SK-N-SH (cell line): ENCODE data around the gene GPR143. TPM values are rescaled to one million over a fixed set of nuclear protein-coding genes. Genes with fewer than 3 reads are reported as not detected.

Source experiments
- CTCF ChIA-PET: fragments of 300-600, 350-600 bp; formaldehyde crosslinking; extraction: SDS; loops from one replicate; lab custom pipeline; 2021; lab: Yijun Ruan, JAX
- POLR2A ChIA-PET: fragments of 350-600 bp; sonication (Branson Sonifier 250); formaldehyde crosslinking; extraction: SDS; loops from one replicate; lab custom pipeline; 2020; ENCODE audit warnings: antibody characterized with exemption, inconsistent platforms; lab: Yijun Ruan, JAX
- DNase-seq: peaks from one replicate; pipeline ENCODE4 v3.0.0; 2012
- H2AFZ ChIP-seq: fragments of 200-600 bp; sonication (generic); 2 replicates; pipeline ENCODE4 v1.8.1; 2016; ENCODE audit warnings: antibody characterized with exemption, mild to moderate bottlenecking, low read depth
- H3F3A ChIP-seq: fragments of 200-600 bp; sonication (generic); replicated peaks from 2 replicates; pipeline ENCODE3; 2016; ENCODE audit warnings: antibody characterized with exemption, mild to moderate bottlenecking; ENCODE audit not compliant: insufficient read depth
- H3K27ac ChIP-seq, 2 experiments: fragments of 200-500 bp in 1 of 2; fragments of 200-600 bp in 1 of 2; sonication (Bioruptor generic) in 1 of 2; sonication (generic), shearing (Covaris generic) in 1 of 2; 2 replicates each; pipeline versions ENCODE4 v1.5.1 to v1.6.1; 2014 to 2016; ENCODE audit warnings: low read depth in 2 of 2, inconsistent platforms in 1 of 2, low read length in 1 of 2, mild to moderate bottlenecking in 1 of 2, mixed read lengths in 1 of 2
- H3K27me3 ChIP-seq: fragments of 200-600 bp; sonication (generic), shearing (Covaris generic); 2 replicates; pipeline ENCODE4 v1.6.1; 2016; ENCODE audit warnings: mixed run types; ENCODE audit not compliant: insufficient read depth
- H3K36me3 ChIP-seq, 2 experiments: fragments of 200-500 bp in 1 of 2; fragments of 200-600 bp in 1 of 2; sonication (Bioruptor generic) in 1 of 2; sonication (generic) in 1 of 2; replicated peaks in 1 of 2; 2 replicates each; pipeline versions ENCODE3 to v1.5.1; 2014 to 2016; ENCODE audit warnings: low read length in 1 of 2, mild to moderate bottlenecking in 1 of 2; ENCODE audit not compliant: insufficient read depth in 2 of 2, control insufficient read depth in 1 of 2
- H3K4me1 ChIP-seq, 2 experiments: fragments of 200-500 bp in 1 of 2; fragments of 200-600 bp in 1 of 2; sonication (Bioruptor generic) in 1 of 2; sonication (generic), shearing (Covaris generic) in 1 of 2; 2 replicates each; pipeline versions ENCODE4 v1.5.1 to v1.6.1; 2014 to 2016; ENCODE audit warnings: low read depth in 1 of 2, low read length in 1 of 2, mixed run types in 1 of 2; ENCODE audit not compliant: insufficient read depth in 2 of 2, control insufficient read depth in 1 of 2
- H3K4me2 ChIP-seq: fragments of 200-600 bp; sonication (generic), shearing (Covaris generic); 2 replicates; pipeline ENCODE4 v1.6.1; 2017; ENCODE audit warnings: mixed run types
- H3K4me3 ChIP-seq, 2 experiments: fragments of 200-500 bp in 1 of 2; fragments of 200-600 bp in 1 of 2; sonication (Bioruptor generic) in 1 of 2; sonication (generic), shearing (Covaris generic) in 1 of 2; 2 replicates each; pipeline versions ENCODE4 v1.5.1 to v1.8.1; 2014 to 2016; ENCODE audit warnings: low read depth in 2 of 2, inconsistent platforms in 1 of 2, low read length in 1 of 2, mild to moderate bottlenecking in 1 of 2, mixed read lengths in 1 of 2, moderate library complexity in 1 of 2
- H3K79me2 ChIP-seq: fragments of 200-600 bp; sonication (generic); 2 replicates; pipeline ENCODE4 v1.8.1; 2017; ENCODE audit warnings: mild to moderate bottlenecking; ENCODE audit not compliant: insufficient read depth
- H3K9ac ChIP-seq: fragments of 200-600 bp; sonication (generic); 2 replicates; pipeline ENCODE4 v1.6.1; 2017; ENCODE audit warnings: mixed run types
- H3K9me2 ChIP-seq: fragments of 200-600 bp; sonication (generic); 2 replicates; pipeline ENCODE4 v1.6.1; 2017; ENCODE audit warnings: mixed run types
- H3K9me3 ChIP-seq: fragments of 200-600 bp; sonication (generic); 2 replicates; pipeline ENCODE4 v1.6.1; 2017; ENCODE audit warnings: mixed run types, mild to moderate bottlenecking, moderate library complexity
- H4K20me1 ChIP-seq: fragments of 200-600 bp; sonication (generic); 2 replicates; pipeline ENCODE4 v1.6.1; 2017; ENCODE audit warnings: mild to moderate bottlenecking, mixed run types; ENCODE audit not compliant: insufficient read depth
- ELF1 ChIP-seq: IDR thresholded peaks from 2 replicates; pipeline ENCODE4 v1.4.0; 2012
- FOSL2 ChIP-seq: IDR thresholded peaks from 2 replicates; pipeline ENCODE4 v1.4.0; 2012; ENCODE audit warnings: low read depth, mild to moderate bottlenecking, moderate library complexity, borderline replicate concordance
- FOXM1 ChIP-seq: IDR thresholded peaks from 2 replicates; pipeline ENCODE4 v1.4.0; 2012; ENCODE audit warnings: low read depth, mild to moderate bottlenecking
- MXI1 ChIP-seq: IDR thresholded peaks from 2 replicates; pipeline ENCODE4 v1.6.1; 2012; ENCODE audit warnings: mild to moderate bottlenecking, low read depth, low read length, improper control_type of control experiment
- POLR2AphosphoS5 ChIP-seq: IDR thresholded peaks from 2 replicates; pipeline ENCODE4 v1.6.1; 2012; ENCODE audit warnings: low read depth, low read length
- RAD21 ChIP-seq: IDR thresholded peaks from 2 replicates; pipeline ENCODE4 v1.6.1; 2012; ENCODE audit warnings: mild to moderate bottlenecking, low read length
- RCOR1 ChIP-seq: fragments of 150-350 bp; IDR thresholded peaks from 2 replicates; pipeline ENCODE4 v1.6.1; 2017; ENCODE audit warnings: antibody characterized with exemption, low read length
- RXRA ChIP-seq: IDR thresholded peaks from 2 replicates; pipeline ENCODE4 v1.4.0; 2012; ENCODE audit warnings: low read depth, mild to moderate bottlenecking, borderline replicate concordance
- SMC3 ChIP-seq: IDR thresholded peaks from 2 replicates; pipeline ENCODE4 v1.6.1; 2012; ENCODE audit warnings: low read depth, low read length, improper control_type of control experiment
- TCF12 ChIP-seq: IDR thresholded peaks from 2 replicates; pipeline ENCODE4 v1.4.0; 2012
- USF1 ChIP-seq: IDR thresholded peaks from 2 replicates; pipeline ENCODE4 v1.4.0; 2012; ENCODE audit warnings: low read depth, borderline replicate concordance
- WGBS: methylation state at CpG from one replicate; pipeline ENCODE4 v1.1.6; 2017; ENCODE audit warnings: low lambda C conversion rate; 5-methylcytosine and 5-hydroxymethylcytosine counted together
- polyA plus RNA-seq, 3 experiments: library from polyadenylated mRNA; depleted of rRNA; stranded (reverse); fragments of >200 nt; gene quantifications; 2 replicates each; pipeline ENCODE4 v1.2.3, GENCODE V29; 2012

GPR143 gene
- polyA plus RNA-seq, 1 of the 3 experiments (the other 2 are of a cell fraction) = not detected

- H2AFZ ChIP-seq = no peak overlapping the region
- 66% methylated on average over 5 of the region's 5 CpGs for WGBS
- no peaks in the 10 kb centered on the region for H3K9me2 ChIP-seq
- no peaks in the 10 kb centered on the region for H3F3A ChIP-seq
- H3K9me3 ChIP-seq = no peaks in the 10 kb centered on the region
- H4K20me1 ChIP-seq = no peaks in the 10 kb centered on the region
- no peak overlapping the region for H3K27ac ChIP-seq
- TF ChIP-seq POLR2AphosphoS5 (no peak), RAD21 (no peak)
- no peak for DNase-seq
- no peak overlapping the region for H3K9ac ChIP-seq
- POLR2A ChIA-PET = no interaction called here
- H3K36me3 ChIP-seq = peaks cover 0 to 6% of the 10 kb centered on the region in 2 experiments
- H3K4me3 ChIP-seq = no peak overlapping the region
- H3K4me1 ChIP-seq = no peaks in the 10 kb centered on the region
- H3K4me2 ChIP-seq = no peak overlapping the region
- CTCF ChIA-PET = no interaction called here
- peaks cover 9% of the 10 kb centered on the region; the same call in 1 of the 2 replicates for H3K27me3 ChIP-seq
- no peaks in the 10 kb centered on the region for H3K79me2 ChIP-seq
Observed at GRCh38 chrX:9690046-9690445, 75.6 kb downstream of the GPR143 start.

DNA sequence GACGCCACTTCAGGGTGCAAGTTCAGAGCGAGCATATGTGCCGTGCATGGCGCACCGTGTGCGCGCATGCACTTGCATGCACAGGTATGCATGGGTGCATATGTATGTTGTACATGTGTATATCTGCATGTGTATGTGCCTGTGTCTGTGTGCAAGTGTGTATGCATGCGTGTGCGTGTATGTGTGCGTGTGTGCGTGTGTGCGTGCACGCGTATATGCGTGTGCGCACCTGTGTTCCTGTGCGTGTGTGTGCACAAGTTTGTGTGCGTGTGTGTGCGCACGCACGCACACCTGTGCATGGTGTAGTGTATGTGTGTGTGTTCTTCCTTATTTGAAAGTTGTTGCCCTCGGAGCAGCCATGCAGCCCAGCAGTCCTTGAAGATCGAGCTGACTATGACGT, 76.8 kb downstream of the GPR143 start:
- H3K4me3 ChIP-seq = no peak overlapping the region
- ChIA-PET POLR2A (no interaction called here), CTCF (no interaction called here)
- no peak overlapping the region for H2AFZ ChIP-seq
- no peaks in the 10 kb centered on the region for H3K9me2 ChIP-seq
- no peak overlapping the region for H3K4me2 ChIP-seq
- no peak for TF ChIP-seq RAD21
- TF ChIP-seq FOXM1 = no peak
- no peak for TF ChIP-seq FOSL2
- TF ChIP-seq RCOR1 = no peak
- no peaks in the 10 kb centered on the region for H3F3A ChIP-seq
- H3K9ac ChIP-seq = no peak overlapping the region
- no peaks in the 10 kb centered on the region for H3K79me2 ChIP-seq
- H3K4me1 ChIP-seq = no peaks in the 10 kb centered on the region
- 83% methylated on average over 23 of the region's 24 CpGs for WGBS
- no peaks in the 10 kb centered on the region for H4K20me1 ChIP-seq
- H3K36me3 ChIP-seq = peaks cover 0 to 5% of the 10 kb centered on the region in 2 experiments
- H3K27ac ChIP-seq = no peak overlapping the region
- peaks cover 9% of the 10 kb centered on the region; the same call in 1 of the 2 replicates for H3K27me3 ChIP-seq
- DNase-seq = no peak
- no peaks in the 10 kb centered on the region for H3K9me3 ChIP-seq

DNA sequence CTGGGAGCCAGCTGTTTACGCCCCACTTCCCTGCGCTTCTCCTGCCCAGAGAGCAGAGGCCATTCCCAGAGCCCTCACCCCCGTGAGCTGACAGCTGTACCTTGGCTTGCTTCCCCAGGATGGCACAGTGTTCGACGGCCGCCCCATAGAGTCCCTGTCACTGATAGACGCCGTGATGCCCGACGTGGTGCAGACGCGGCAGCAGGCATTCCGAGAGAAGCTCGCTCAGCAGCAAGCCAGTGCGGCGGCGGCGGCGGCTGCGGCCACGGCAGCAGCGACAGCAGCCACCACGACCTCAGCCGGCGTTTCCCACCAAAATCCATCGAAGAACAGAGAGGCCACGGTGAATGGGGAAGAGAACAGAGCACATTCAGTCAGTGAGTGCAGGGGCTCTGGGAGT, 77.7 kb downstream of the GPR143 start:
- WGBS = 83% methylated on average over 23 of the region's 27 CpGs
- H3K27me3 ChIP-seq = peaks cover 5% of the 10 kb centered on the region; the same call in 1 of the 2 replicates
- ChIA-PET CTCF (no interaction called here), POLR2A (no interaction called here)
- no peaks in the 10 kb centered on the region for H3K36me3 ChIP-seq
- TF ChIP-seq POLR2AphosphoS5 (no peak), RCOR1 (no peak), RXRA (no peak), ELF1 (no peak), FOXM1 (no peak), SMC3 (no peak), TCF12 (no peak), MXI1 (no peak), USF1 (no peak)
- no peak overlapping the region for H3K27ac ChIP-seq
- no peak overlapping the region for H3K9ac ChIP-seq
- H3F3A ChIP-seq = no peaks in the 10 kb centered on the region
- H3K4me1 ChIP-seq = no peaks in the 10 kb centered on the region
- H3K9me2 ChIP-seq = no peaks in the 10 kb centered on the region
- no peak overlapping the region for H2AFZ ChIP-seq
- DNase-seq = no peak
- H3K4me3 ChIP-seq = no peak overlapping the region
- H3K79me2 ChIP-seq = no peaks in the 10 kb centered on the region
- no peaks in the 10 kb centered on the region for H3K9me3 ChIP-seq
- no peaks in the 10 kb centered on the region for H4K20me1 ChIP-seq
- no peak overlapping the region for H3K4me2 ChIP-seq
